ENCODE data around the gene UST. TPM values are rescaled to one million over a fixed set of nuclear protein-coding genes. Genes with fewer than 3 reads are reported as not detected.

Gene UST
- total and polyA plus RNA-seq, 2 donors (not counting 1 experiment from before 2014, with no cell fraction given) = 7.3 to 16.9 TPM

GRCh38 chr6:148866657-148867268 lies 119.9 kb downstream of the UST start:
- Histone ChIP-seq H2AFZ (ENCODE audit: insufficient read depth, low read depth, low read length, poor library complexity, severe bottlenecking) (peak overlapping the region; percentile 30), H3K4me1 (ENCODE audit: control insufficient read depth in 2 of 2, insufficient read depth in 2 of 2, low read length in 2 of 2) (peaks cover 45 to 55% of the 10 kb centered on the region in 2 donors), H3K27me3 (replicated peaks in 1 of 4; ENCODE audit: control extremely low read depth in 1 of 4, control insufficient read depth in 3 of 4, insufficient read depth in 4 of 4, low read length in 3 of 4) (no peaks in the 10 kb centered on the region), H3K36me3 (replicated peaks in 1 of 2; ENCODE audit: control extremely low read depth in 1 of 2, control insufficient read depth in 1 of 2, extremely low read depth in 1 of 2, insufficient read depth in 2 of 2, low read length in 1 of 2) (no peaks in the 10 kb centered on the region), H3K79me2 (ENCODE audit: control insufficient read depth, insufficient read depth, low read length) (peaks cover 65% of the 10 kb centered on the region), H4K20me1 (ENCODE audit: control insufficient read depth, insufficient read depth, low read length, poor library complexity, severe bottlenecking) (no peaks in the 10 kb centered on the region), H3K4me2 (replicated peaks; ENCODE audit: low read depth, low read length, poor library complexity, severe bottlenecking) (peak overlapping the region; percentile 57), H3K9ac (ENCODE audit: low read length) (peak overlapping the region; percentile 33), H3K9me3 (ENCODE audit: control extremely low read depth in 1 of 3, control insufficient read depth in 2 of 3, insufficient read depth in 1 of 3, low read length in 2 of 3) (peaks cover 0 to 4% (median 2%) of the 10 kb centered on the region in 3 donors), H3K4me3 (ENCODE audit: control extremely low read depth in 1 of 5, extremely low read depth in 1 of 5, insufficient read depth in 1 of 5, low read depth in 2 of 5, low read length in 4 of 5) (peak overlapping the region in 1 of 5 experiments; percentile 8), H3K27ac (ENCODE audit: low read length in 2 of 2) (peak overlapping the region; percentile 48 to 57)
- peak overlapping the region; percentile 89 for H3K27ac Mint-ChIP-seq
- TF ChIP-seq CTCF (IDR thresholded peaks at IDR 0.05) (no peak), EZH2 (IDR thresholded peaks at IDR 0.05; ENCODE audit: borderline replicate concordance, insufficient read depth, low read depth, low read length, poor library complexity, severe bottlenecking) (no peak)
- WGBS (ENCODE audit: insufficient coverage) = 16% methylated on average over 3 of the region's 5 CpGs
- H3K4me3 Mint-ChIP-seq = peak overlapping the region; percentile 80
- ChIA-PET POLR2A (interaction anchor here (0.6 kb wide), 1 partner anchor 618 kb away, joined by 8 read pairs; the partner anchor contains the start of gene ZC3H12D), CTCF (interaction anchor here (0.6 to 2.6 kb wide), 4 partner anchors 10 to 701 kb away, joined by 3 to 7 read pairs (median 3); no protein-coding TSS in a partner anchor)
- ATAC-seq (ENCODE audit: low read depth) = peak; percentile 91
- peak; percentile 74 for DNase-seq
- no peaks in the 10 kb centered on the region for H3K27me3 Mint-ChIP-seq
- peaks cover 81% of the 10 kb centered on the region for H3K4me1 Mint-ChIP-seq
- no peaks in the 10 kb centered on the region for H3K9me3 Mint-ChIP-seq (ENCODE audit: insufficient read depth)
- intact Hi-C loops (cut with micrococcal nuclease) = loop anchor here (2.0 to 5.0 kb wide), 6 partner anchors 16 to 289 kb away; partner anchors contain the start of gene UST

GRCh38 chr6:148867862-148868261 lies 121.0 kb downstream of the UST start:
- H3K27me3 Mint-ChIP-seq = no peaks in the 10 kb centered on the region
- H3K4me1 Mint-ChIP-seq = peaks cover 76% of the 10 kb centered on the region
- no peak overlapping the region for H2AFZ ChIP-seq (ENCODE audit: insufficient read depth, low read depth, low read length, poor library complexity, severe bottlenecking)
- H3K4me1 ChIP-seq (ENCODE audit: control insufficient read depth in 2 of 2, insufficient read depth in 2 of 2, low read length in 2 of 2) = peaks cover 45 to 55% of the 10 kb centered on the region in 2 donors
- H3K79me2 ChIP-seq (ENCODE audit: control insufficient read depth, insufficient read depth, low read length) = peaks cover 70% of the 10 kb centered on the region
- no peak overlapping the region for H3K9ac ChIP-seq (ENCODE audit: low read length)
- H3K27ac ChIP-seq (ENCODE audit: low read length in 2 of 2) = no peak overlapping the region
- POLR2A ChIA-PET = no interaction called here
- DNase-seq (no peak), ATAC-seq (ENCODE audit: low read depth) (no peak)
- no peaks in the 10 kb centered on the region for H3K27me3 ChIP-seq (replicated peaks in 1 of 4; ENCODE audit: control extremely low read depth in 1 of 4, control insufficient read depth in 3 of 4, insufficient read depth in 4 of 4, low read length in 3 of 4)
- TF ChIP-seq EZH2 (IDR thresholded peaks at IDR 0.05; ENCODE audit: borderline replicate concordance, insufficient read depth, low read depth, low read length, poor library complexity, severe bottlenecking) (no peak), CTCF (IDR thresholded peaks at IDR 0.05) (no peak)
- peaks cover 0 to 4% (median 2%) of the 10 kb centered on the region in 3 donors for H3K9me3 ChIP-seq (ENCODE audit: control extremely low read depth in 1 of 3, control insufficient read depth in 2 of 3, insufficient read depth in 1 of 3, low read length in 2 of 3)
- intact Hi-C loops (cut with micrococcal nuclease) = loop anchor here (2.0 to 5.0 kb wide), 6 partner anchors 15 to 291 kb away; partner anchors contain the start of gene UST
- peak overlapping the region; percentile 23 for H3K4me2 ChIP-seq (replicated peaks; ENCODE audit: low read depth, low read length, poor library complexity, severe bottlenecking)
- peak overlapping the region; percentile 37 for H3K27ac Mint-ChIP-seq
- no peaks in the 10 kb centered on the region for H3K36me3 ChIP-seq (replicated peaks in 1 of 2; ENCODE audit: control extremely low read depth in 1 of 2, control insufficient read depth in 1 of 2, extremely low read depth in 1 of 2, insufficient read depth in 2 of 2, low read length in 1 of 2)
- H3K4me3 Mint-ChIP-seq = no peak overlapping the region
- no peaks in the 10 kb centered on the region for H3K9me3 Mint-ChIP-seq (ENCODE audit: insufficient read depth)
- no peak overlapping the region for H3K4me3 ChIP-seq (ENCODE audit: control extremely low read depth in 1 of 5, extremely low read depth in 1 of 5, insufficient read depth in 1 of 5, low read depth in 2 of 5, low read length in 4 of 5)
- no peaks in the 10 kb centered on the region for H4K20me1 ChIP-seq (ENCODE audit: control insufficient read depth, insufficient read depth, low read length, poor library complexity, severe bottlenecking)
- CTCF ChIA-PET = interaction anchor here (1.1 to 2.6 kb wide), 2 partner anchors 11 to 120 kb away, joined by 4 to 7 read pairs; no protein-coding TSS in a partner anchor
